Activated T-helper 17 cell treated with anti-CD3 and anti-CD28 coated beads, Interleukin-2, amount 50 U/mL, for 72 hours (primary cell): ENCODE data around the gene CCDC57. TPM values are rescaled to one million over a fixed set of nuclear protein-coding genes. Genes with fewer than 3 reads are reported as not detected.

Source experiments
- ATAC-seq: fragments of 150-1000 bp; cut with Tn5 transposase; replicated peaks from 2 replicates; pipeline ENCODE4 v1.10.0; 2021; ENCODE audit warnings: mild to moderate bottlenecking, moderate library complexity
- H3K27ac Mint-ChIP-seq: one replicate; pipeline ENCODE4 v1.8.0; 2022; ENCODE audit warnings: mixed read lengths
- H3K27me3 Mint-ChIP-seq: one replicate; pipeline ENCODE4 v1.8.0; 2022; ENCODE audit warnings: mixed read lengths
- H3K36me3 Mint-ChIP-seq: one replicate; pipeline ENCODE4 v1.8.0; 2022; ENCODE audit warnings: low read depth, mild to moderate bottlenecking, mixed read lengths
- H3K4me1 Mint-ChIP-seq: one replicate; pipeline ENCODE4 v1.8.0; 2022; ENCODE audit warnings: mixed read lengths
- H3K4me3 Mint-ChIP-seq: one replicate; pipeline ENCODE4 v1.8.0; 2022; ENCODE audit warnings: mild to moderate bottlenecking, mixed read lengths
- H3K9me3 Mint-ChIP-seq: one replicate; pipeline ENCODE4 v1.8.0; 2022; ENCODE audit warnings: mixed read lengths
- total RNA-seq, 2 donors: library from RNA; stranded (reverse); gene quantifications; one replicate each; pipeline ENCODE4 v1.2.3, GENCODE V29; 2022

CCDC57 gene
- total RNA-seq, 2 donors from 2014 or later = 36.9 to 37.7 TPM

- H3K36me3 Mint-ChIP-seq = peaks cover 19% of the 10 kb centered on the region
- peaks cover 4% of the 10 kb centered on the region for H3K4me1 Mint-ChIP-seq
- no peaks in the 10 kb centered on the region for H3K27me3 Mint-ChIP-seq
- H3K9me3 Mint-ChIP-seq = no peaks in the 10 kb centered on the region
- no peak for ATAC-seq
- no peak overlapping the region for H3K4me3 Mint-ChIP-seq
- no peak overlapping the region for H3K27ac Mint-ChIP-seq
Measured at GRCh38 chr17:82158825-82159224, 53.8 kb downstream of the CCDC57 start.

DNA sequence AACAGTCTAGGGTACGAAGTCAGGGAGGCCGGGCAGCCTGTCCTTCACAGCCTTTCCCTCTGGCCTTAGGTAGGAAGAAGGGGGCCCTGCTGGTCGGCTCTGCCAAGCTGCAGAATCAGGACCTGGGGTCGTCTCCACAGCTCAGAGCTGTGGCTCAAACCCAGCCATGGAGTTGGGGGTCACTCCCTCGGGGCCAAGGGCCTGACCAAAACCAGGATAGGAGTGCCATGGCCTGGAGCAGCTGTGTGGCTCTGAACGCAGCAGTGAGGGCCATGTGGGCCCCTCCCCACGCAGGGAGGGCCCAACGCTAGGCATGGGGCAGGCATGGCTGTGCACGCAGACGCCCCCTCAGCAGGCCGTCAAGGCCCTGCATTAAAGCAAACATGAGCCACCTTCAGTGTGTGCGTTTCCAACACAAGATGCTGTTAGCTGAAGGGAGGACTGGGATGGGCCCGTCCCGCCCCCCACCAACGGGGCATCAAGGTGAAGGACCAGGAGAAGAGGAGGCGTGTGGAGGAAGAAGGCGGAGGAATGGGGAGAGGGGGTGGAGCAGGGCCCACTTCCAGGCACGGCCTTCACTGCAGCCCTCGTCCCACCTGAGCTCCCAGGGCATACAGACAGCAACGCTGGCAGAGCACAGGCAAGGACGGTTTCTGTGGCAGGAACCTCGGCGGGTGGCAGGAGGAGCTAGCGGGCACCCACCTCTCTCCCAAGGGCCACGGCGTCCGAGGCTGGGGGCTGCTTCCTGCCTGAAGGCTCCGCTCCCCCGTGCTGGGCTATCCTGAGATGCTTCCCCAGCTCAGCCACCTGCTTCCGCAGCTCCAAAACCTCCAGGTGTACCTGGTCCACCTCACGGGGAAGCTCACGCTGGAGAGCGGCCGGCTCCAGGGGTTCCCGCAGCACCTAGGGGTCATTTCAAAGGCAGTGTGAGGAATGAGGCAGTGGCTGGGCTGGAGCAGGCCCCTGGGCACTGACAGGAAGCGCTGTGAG is 55.3 kb downstream of the CCDC57 start:
- Mint-ChIP-seq H3K27ac (no peak overlapping the region), H3K4me3 (no peak overlapping the region), H3K9me3 (no peaks in the 10 kb centered on the region), H3K27me3 (no peaks in the 10 kb centered on the region), H3K4me1 (no peaks in the 10 kb centered on the region), H3K36me3 (peaks cover 12% of the 10 kb centered on the region)
- no peak for ATAC-seq

GRCh38 chr17:82156284-82156925 is 56.2 kb downstream of the CCDC57 start:
- no peaks in the 10 kb centered on the region for H3K27me3 Mint-ChIP-seq
- H3K4me3 Mint-ChIP-seq = no peak overlapping the region
- H3K36me3 Mint-ChIP-seq = peaks cover 12% of the 10 kb centered on the region
- H3K27ac Mint-ChIP-seq = no peak overlapping the region
- no peaks in the 10 kb centered on the region for H3K9me3 Mint-ChIP-seq
- no peak for ATAC-seq
- H3K4me1 Mint-ChIP-seq = no peaks in the 10 kb centered on the region

DNA sequence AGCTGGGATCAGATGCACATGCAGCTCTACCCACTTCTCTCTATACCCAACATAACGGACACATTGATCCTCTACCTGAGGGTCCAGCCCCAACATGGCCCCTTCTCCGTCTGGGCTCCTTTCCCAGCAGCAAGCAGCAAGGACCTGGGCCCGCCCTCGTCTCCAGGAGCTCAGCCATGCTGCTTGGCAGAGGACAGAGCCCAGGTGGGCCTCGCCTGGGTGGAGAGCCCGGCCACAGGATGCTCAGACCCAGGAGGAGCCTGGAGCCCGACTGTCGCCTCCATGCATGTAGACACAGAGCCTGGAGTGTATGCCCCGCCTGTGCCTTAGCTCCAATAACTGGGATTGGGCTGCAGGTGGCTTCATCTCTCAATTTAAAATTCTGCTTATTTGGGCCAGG is 57.0 kb downstream of the CCDC57 start:
- ATAC-seq = no peak
- no peaks in the 10 kb centered on the region for H3K27me3 Mint-ChIP-seq
- no peaks in the 10 kb centered on the region for H3K4me1 Mint-ChIP-seq
- H3K9me3 Mint-ChIP-seq = no peaks in the 10 kb centered on the region
- H3K4me3 Mint-ChIP-seq = no peak overlapping the region
- H3K27ac Mint-ChIP-seq = no peak overlapping the region
- peaks cover 12% of the 10 kb centered on the region for H3K36me3 Mint-ChIP-seq

DNA sequence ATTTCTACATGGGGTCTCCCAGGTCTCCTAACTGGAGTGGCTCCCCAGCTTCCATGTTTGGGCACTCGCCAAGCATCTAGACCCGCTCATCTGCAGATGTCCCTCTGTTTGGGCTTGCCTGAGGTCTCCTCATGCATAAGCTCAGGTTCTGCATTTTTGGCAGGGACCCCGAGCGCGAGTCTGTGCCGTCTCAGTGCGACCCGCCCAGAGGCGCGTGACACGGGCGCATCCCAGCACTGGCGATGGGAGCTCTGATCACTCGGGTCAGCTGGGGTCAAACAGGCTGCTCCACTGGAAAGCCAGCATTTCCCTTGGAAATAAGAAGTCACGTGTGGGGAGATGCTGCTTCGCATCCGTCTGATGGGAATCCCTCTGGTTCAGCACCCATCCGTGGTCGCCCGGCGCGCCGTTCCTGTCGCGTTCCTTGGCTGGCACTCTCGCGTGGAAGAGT is 57.7 kb downstream of the CCDC57 start:
- H3K36me3 Mint-ChIP-seq = peaks cover 9% of the 10 kb centered on the region
- ATAC-seq = no peak
- no peaks in the 10 kb centered on the region for H3K27me3 Mint-ChIP-seq
- no peak overlapping the region for H3K4me3 Mint-ChIP-seq
- H3K4me1 Mint-ChIP-seq = no peaks in the 10 kb centered on the region
- no peaks in the 10 kb centered on the region for H3K9me3 Mint-ChIP-seq
- no peak overlapping the region for H3K27ac Mint-ChIP-seq

DNA sequence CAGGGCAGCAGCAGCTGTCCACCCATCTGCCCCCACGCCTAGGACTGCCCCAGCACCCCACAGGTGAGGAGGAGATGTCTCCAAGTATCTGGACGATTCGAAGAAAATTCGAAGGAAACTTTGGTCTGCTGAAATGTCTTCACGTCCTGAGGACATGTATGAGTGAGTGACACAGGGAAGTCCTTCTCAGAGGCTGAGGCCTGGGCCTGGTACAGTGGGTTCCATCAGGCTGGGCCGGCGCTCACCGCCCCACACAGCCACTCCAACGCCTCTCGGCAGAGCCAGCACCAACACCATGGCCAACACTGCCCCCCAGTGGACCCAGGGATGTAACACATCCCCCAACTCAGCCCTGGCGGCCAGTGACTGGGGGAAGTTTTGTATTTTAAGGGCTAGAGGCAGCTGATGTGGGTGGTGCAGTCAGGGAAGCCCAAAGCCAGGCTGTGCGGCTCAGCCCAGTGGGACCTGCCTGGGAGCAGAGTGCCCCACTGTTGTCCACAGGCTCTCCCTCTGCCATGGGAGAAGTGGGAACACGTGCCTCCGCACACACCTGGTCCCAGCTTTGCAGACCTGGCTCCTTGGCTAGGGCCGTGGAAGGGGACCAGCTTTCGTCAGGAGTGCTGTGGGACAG is 58.8 kb downstream of the CCDC57 start:
- Mint-ChIP-seq H3K4me3 (no peak overlapping the region), H3K9me3 (no peaks in the 10 kb centered on the region), H3K4me1 (no peaks in the 10 kb centered on the region), H3K27me3 (no peaks in the 10 kb centered on the region), H3K36me3 (no peaks in the 10 kb centered on the region), H3K27ac (no peak overlapping the region)
- peak; percentile 99 for ATAC-seq

- H3K4me1 Mint-ChIP-seq = no peaks in the 10 kb centered on the region
- no peak for ATAC-seq
- H3K4me3 Mint-ChIP-seq = no peak overlapping the region
- H3K36me3 Mint-ChIP-seq = no peaks in the 10 kb centered on the region
- no peaks in the 10 kb centered on the region for H3K9me3 Mint-ChIP-seq
- no peaks in the 10 kb centered on the region for H3K27me3 Mint-ChIP-seq
- H3K27ac Mint-ChIP-seq = no peak overlapping the region
Measured at GRCh38 chr17:82153295-82153691, 59.3 kb downstream of the CCDC57 start.

DNA sequence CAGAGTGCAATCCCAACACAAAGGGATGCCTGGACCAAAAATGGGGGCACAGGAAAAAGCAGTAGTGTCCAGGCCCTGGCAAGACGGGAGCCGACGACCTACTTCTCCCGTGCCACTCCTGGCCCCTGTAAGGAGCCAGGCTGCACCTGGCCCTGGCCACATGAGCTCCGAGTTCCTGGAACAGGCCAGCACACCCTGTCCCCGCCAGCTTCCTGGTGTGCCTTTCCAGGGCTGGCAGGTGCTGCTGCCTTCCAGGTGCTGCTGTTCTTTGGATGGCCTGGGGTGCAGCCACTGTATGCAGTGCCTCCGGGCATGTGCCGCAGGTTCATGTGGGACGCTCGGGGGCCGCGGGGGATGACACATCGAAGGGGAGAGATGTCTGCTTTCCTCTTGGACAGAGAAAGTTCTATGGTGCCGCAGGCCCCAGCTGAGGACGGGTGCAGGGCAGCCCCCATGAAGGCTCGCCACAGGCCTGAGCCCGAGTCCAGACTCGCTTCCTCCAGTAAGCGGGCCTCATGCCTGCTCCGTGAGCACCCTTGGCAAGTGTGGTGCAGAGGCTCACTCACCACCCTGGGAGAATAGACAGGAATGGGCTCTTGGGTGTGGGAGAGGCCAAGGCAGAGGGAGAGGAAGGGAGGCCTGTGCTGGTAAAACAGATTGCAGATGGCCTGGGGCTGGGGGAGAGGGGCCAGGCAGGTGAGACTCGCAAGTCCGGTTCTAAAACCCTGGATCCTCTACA is 59.9 kb downstream of the CCDC57 start:
- no peaks in the 10 kb centered on the region for H3K27me3 Mint-ChIP-seq
- H3K9me3 Mint-ChIP-seq = no peaks in the 10 kb centered on the region
- no peak overlapping the region for H3K27ac Mint-ChIP-seq
- H3K4me1 Mint-ChIP-seq = no peaks in the 10 kb centered on the region
- ATAC-seq = no peak
- H3K4me3 Mint-ChIP-seq = no peak overlapping the region
- H3K36me3 Mint-ChIP-seq = no peaks in the 10 kb centered on the region

DNA sequence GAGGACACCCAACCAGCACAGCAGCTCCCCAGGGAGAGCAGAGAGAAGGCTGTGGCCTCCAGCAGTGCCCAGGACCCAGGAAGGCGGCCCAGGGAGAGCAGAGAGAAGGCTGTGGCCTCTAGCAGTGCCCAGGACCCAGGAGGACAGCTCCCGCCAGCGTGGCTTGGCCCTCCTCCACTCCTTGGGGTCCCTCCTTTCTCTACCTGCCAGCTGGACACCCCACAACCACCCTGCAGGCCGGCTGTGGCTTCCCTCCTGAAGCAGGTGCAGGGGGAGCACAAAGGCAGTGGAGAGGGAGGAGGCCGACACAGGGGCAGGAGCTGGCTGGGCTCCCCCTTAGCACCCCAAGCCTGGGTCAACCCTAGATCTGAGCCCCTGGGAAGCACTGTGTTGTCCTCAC is 60.5 kb downstream of the CCDC57 start:
- ATAC-seq = no peak
- Mint-ChIP-seq H3K36me3 (no peaks in the 10 kb centered on the region), H3K4me1 (no peaks in the 10 kb centered on the region), H3K27ac (no peak overlapping the region), H3K27me3 (no peaks in the 10 kb centered on the region), H3K9me3 (no peaks in the 10 kb centered on the region), H3K4me3 (no peak overlapping the region)

DNA sequence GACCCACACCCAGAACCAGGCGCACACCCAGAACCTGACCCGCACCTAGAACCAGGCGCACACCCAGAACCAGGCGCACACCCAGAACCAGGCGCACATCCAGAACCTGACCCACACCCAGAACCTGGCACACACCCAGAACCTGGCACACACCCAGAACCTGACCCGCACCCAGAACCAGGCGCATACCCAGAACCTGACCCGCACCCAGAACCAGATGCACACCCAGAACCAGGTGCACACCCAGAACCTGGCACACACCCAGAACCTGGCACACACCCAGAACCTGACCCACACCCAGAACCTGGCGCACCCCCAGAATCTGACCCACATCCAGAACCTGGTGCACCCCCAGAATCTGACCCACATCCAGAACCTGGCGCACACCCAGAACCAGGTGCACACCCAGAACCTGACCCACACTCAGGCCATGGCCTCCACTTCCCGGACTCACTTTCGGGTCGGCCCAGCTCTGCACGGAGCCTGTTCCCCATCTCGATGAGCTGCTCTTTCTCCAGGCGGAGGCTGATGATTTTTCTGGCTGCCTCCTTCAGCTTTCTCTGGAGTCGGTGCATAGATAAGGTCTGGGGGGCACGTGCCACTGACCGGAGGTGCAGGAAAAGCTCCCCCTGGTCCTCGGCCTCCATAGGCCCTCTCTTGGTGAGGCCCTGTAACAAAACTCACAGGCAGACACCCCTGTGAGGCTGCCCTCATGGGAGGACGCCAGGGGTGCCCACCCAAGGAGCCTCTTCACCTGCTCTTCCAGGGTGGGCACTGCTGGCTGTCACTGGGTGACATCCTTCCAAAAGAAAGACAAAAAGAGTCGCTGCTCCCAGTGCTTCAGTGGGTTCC is 61.3 kb downstream of the CCDC57 start:
- H3K36me3 Mint-ChIP-seq = no peaks in the 10 kb centered on the region
- H3K9me3 Mint-ChIP-seq = no peaks in the 10 kb centered on the region
- no peaks in the 10 kb centered on the region for H3K4me1 Mint-ChIP-seq
- H3K27ac Mint-ChIP-seq = no peak overlapping the region
- no peak for ATAC-seq
- H3K27me3 Mint-ChIP-seq = no peaks in the 10 kb centered on the region
- no peak overlapping the region for H3K4me3 Mint-ChIP-seq

DNA sequence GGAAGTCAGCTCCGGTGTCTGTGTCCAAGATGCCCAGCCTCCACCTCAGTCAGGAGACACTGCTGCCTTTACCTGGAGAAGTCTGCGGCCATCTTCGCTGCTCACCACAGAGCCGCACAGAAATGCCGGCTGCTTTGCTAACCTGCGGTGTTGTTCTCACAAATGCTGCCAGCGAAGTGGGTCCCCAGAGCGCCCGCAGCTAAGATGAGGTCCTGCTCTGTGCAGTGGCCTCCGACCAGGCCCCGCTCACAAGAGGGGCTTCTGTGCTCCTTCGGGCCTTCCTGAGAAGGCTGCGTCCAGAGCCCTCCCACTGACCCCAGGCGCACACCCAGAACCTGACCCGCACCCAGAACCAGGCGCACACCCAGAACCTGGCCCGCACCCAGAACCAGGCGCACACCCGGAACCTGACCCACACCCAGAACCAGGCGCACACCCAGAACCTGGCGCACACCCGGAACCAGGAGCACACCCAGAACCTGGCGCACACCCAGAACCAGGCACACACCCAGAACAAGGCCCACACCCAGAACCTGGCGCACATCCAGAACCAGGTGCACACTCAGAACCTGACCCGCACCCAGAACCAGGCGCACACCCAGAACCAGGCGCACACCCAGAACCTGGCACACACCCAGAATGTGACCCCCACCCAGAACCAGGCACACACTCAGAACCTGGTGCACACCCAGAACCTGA is 63.1 kb downstream of the CCDC57 start:
- no peak for ATAC-seq
- no peaks in the 10 kb centered on the region for H3K36me3 Mint-ChIP-seq

GRCh38 chr17:82148997-82149396 is 63.6 kb downstream of the CCDC57 start:
- Mint-ChIP-seq H3K4me1 (no peaks in the 10 kb centered on the region), H3K27ac (no peak overlapping the region), H3K36me3 (no peaks in the 10 kb centered on the region), H3K27me3 (no peaks in the 10 kb centered on the region), H3K9me3 (no peaks in the 10 kb centered on the region), H3K4me3 (no peak overlapping the region)
- no peak for ATAC-seq

More for the DNA sequence above, 63.1 kb downstream of the CCDC57 start:
- Mint-ChIP-seq H3K4me3 (no peak overlapping the region), H3K27ac (no peak overlapping the region), H3K27me3 (no peaks in the 10 kb centered on the region), H3K9me3 (no peaks in the 10 kb centered on the region), H3K4me1 (no peaks in the 10 kb centered on the region)

DNA sequence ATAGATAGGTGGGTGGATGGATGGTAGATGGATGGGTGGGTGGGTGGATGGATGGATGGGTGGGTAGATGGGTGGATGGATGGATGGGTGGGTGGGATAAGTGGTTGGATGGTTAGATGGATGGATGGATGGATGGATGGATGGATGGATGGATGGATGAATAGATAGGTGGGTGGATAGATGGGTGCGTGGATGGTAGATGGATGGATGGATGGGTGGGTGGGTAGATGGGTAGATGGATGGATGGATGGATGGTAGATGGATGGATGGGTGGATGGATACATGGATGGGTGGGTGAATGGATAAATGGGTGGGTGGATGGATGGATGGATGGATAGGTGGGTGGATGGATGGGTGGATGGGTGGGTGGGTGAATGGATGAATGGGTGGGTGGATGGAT is 64.6 kb downstream of the CCDC57 start:
- Mint-ChIP-seq H3K4me1 (peaks cover 4% of the 10 kb centered on the region), H3K27ac (no peak overlapping the region), H3K27me3 (no peaks in the 10 kb centered on the region), H3K4me3 (no peak overlapping the region), H3K9me3 (no peaks in the 10 kb centered on the region), H3K36me3 (no peaks in the 10 kb centered on the region)
- no peak for ATAC-seq
